Endothelial cell of umbilical vein (primary cell): ENCODE measurements around the gene VIPR2. TPM values are rescaled to one million over a fixed set of nuclear protein-coding genes. Genes with fewer than 3 reads are reported as not detected.

Source experiments
- BruUV-seq: library from RNA; stranded (reverse); fragments of 400-500 nt; replicated peaks from 2 replicates; lab custom pipeline; 2021; lab: Mats Ljungman, UMichigan
- CTCF ChIA-PET: fragments of 300-600, 350-600 bp; sonication (Branson Sonifier 250); formaldehyde crosslinking; loops from one replicate; lab custom pipeline; 2021; ENCODE audit warnings: antibody characterized with exemption, inconsistent platforms; lab: Charles Lee
- POLR2A ChIA-PET: fragments of 300-600, 350-600 bp; sonication (Branson Sonifier 250); formaldehyde crosslinking; loops from one replicate; lab custom pipeline; 2021; ENCODE audit warnings: antibody characterized with exemption, inconsistent platforms; lab: Charles Lee
- DNase-seq: peaks from one replicate; pipeline ENCODE4 v3.0.0-alpha.2; 2011; ENCODE audit warnings: low read depth, low spot score
- FAIRE-seq: peaks from 2 replicates; lab custom pipeline; 2011; peaks lifted over from hg19 to GRCh38; lab: Jason Lieb, UNC
- H2AFZ ChIP-seq: 2 replicates; pipeline ENCODE4 v1.6.0; 2012; ENCODE audit warnings: low read depth, low read length, control low read depth, inconsistent platforms
- H3K27ac ChIP-seq: 2 replicates; pipeline ENCODE4 v1.5.1; 2011; ENCODE audit warnings: low read depth, mild to moderate bottlenecking, control low read depth, low read length, moderate library complexity; ENCODE audit not compliant: insufficient read depth
- H3K27me3 ChIP-seq, 2 experiments: 2 replicates each; pipeline versions ENCODE4 v1.6.0 to v1.6.1; 2011; ENCODE audit warnings: low read length in 2 of 2, mixed read lengths in 1 of 2; ENCODE audit not compliant: control insufficient read depth in 2 of 2, insufficient read depth in 2 of 2
- H3K36me3 ChIP-seq, 2 experiments: 2 replicates in 1 of 2; 3 replicates in 1 of 2; pipeline ENCODE4 v1.5.1; 2011; ENCODE audit warnings: low read length in 2 of 2, mild to moderate bottlenecking in 1 of 2, moderate library complexity in 1 of 2; ENCODE audit not compliant: control insufficient read depth in 2 of 2, insufficient read depth in 2 of 2; ENCODE audit errors: extremely low read depth in 1 of 2
- H3K4me1 ChIP-seq: 3 replicates; pipeline ENCODE4 v1.5.1; 2011; ENCODE audit warnings: mild to moderate bottlenecking, low read length; ENCODE audit not compliant: control insufficient read depth, insufficient read depth; ENCODE audit errors: extremely low read depth
- H3K4me2 ChIP-seq: 2 replicates; pipeline ENCODE4 v1.6.1; 2011; ENCODE audit warnings: low read length, control low read depth, mixed read lengths; ENCODE audit not compliant: insufficient read depth
- H3K4me3 ChIP-seq, 3 experiments: fragments of 200-600 bp in 1 of 3; sonication (generic), shearing (Covaris generic) in 1 of 3; replicated peaks in 1 of 3; 2 replicates each; pipeline ENCODE4 v1.5.1; 2011 to 2016; ENCODE audit warnings: control low read depth in 3 of 3, low read length in 3 of 3, mild to moderate bottlenecking in 2 of 3, inconsistent platforms in 1 of 3, low read depth in 1 of 3, moderate library complexity in 1 of 3; ENCODE audit not compliant: insufficient read depth in 1 of 3
- H3K79me2 ChIP-seq: 2 replicates; pipeline ENCODE4 v1.6.0; 2012; ENCODE audit warnings: low read length, inconsistent platforms; ENCODE audit not compliant: control insufficient read depth, insufficient read depth
- H3K9ac ChIP-seq: replicated peaks from 2 replicates; pipeline ENCODE3; 2011; ENCODE audit warnings: low read length, control low read depth; ENCODE audit not compliant: insufficient read depth; ENCODE audit errors: extremely low read depth
- H3K9me1 ChIP-seq: replicated peaks from 3 replicates; pipeline ENCODE4 v1.6.0; 2011; ENCODE audit warnings: mild to moderate bottlenecking, low read length; ENCODE audit not compliant: control insufficient read depth, insufficient read depth; ENCODE audit errors: extremely low read depth
- H3K9me3 ChIP-seq: replicated peaks from 2 replicates; pipeline ENCODE4 v1.5.1; 2012; ENCODE audit warnings: low read length, inconsistent platforms; ENCODE audit not compliant: control insufficient read depth, insufficient read depth
- H4K20me1 ChIP-seq: replicated peaks from 2 replicates; pipeline ENCODE3; 2011; ENCODE audit warnings: mild to moderate bottlenecking, low read length; ENCODE audit not compliant: control insufficient read depth, insufficient read depth; ENCODE audit errors: extremely low read depth
- EZH2 ChIP-seq: IDR thresholded peaks from 2 replicates; pipeline ENCODE4 v1.6.1; 2012; ENCODE audit warnings: borderline replicate concordance, low read depth, mild to moderate bottlenecking, moderate library complexity, low read length, inconsistent platforms; ENCODE audit not compliant: severe bottlenecking
- FOS ChIP-seq: IDR thresholded peaks from 2 replicates; pipeline ENCODE4 v1.6.1; 2011; ENCODE audit warnings: mild to moderate bottlenecking, low read length, moderate library complexity, borderline replicate concordance; ENCODE audit not compliant: insufficient read depth
- GATA2 ChIP-seq: IDR thresholded peaks from 2 replicates; pipeline ENCODE4 v1.7.0; 2011; ENCODE audit warnings: low read depth, mild to moderate bottlenecking, moderate library complexity, mixed read lengths, low read length; ENCODE audit not compliant: insufficient read length, insufficient read depth
- JUN ChIP-seq: IDR thresholded peaks from 2 replicates; pipeline ENCODE4 v1.6.1; 2011; ENCODE audit warnings: borderline replicate concordance, low read depth; ENCODE audit not compliant: insufficient read length, insufficient read depth
- MYC ChIP-seq: IDR thresholded peaks from one replicate; pipeline ENCODE4 v1.6.1; 2011; ENCODE audit warnings: mild to moderate bottlenecking, low read depth, low read length
- POLR2A ChIP-seq: IDR thresholded peaks from 2 replicates; pipeline ENCODE4 v1.6.1; 2012; ENCODE audit warnings: low read depth, mild to moderate bottlenecking, control low read depth, low read length
- POLR2AphosphoS5 ChIP-seq: IDR thresholded peaks from 2 replicates; pipeline ENCODE4 v1.6.1; 2012; ENCODE audit warnings: low read depth, mild to moderate bottlenecking, control low read depth, low read length, moderate library complexity; ENCODE audit not compliant: insufficient read depth
- dilution Hi-C: fragments of 300-500 bp; cut with MboI; formaldehyde crosslinking; loops from one replicate; pipeline ENCODE4 v1.15.0; 2019; ENCODE audit warnings: low sequenced_read_pairs; ENCODE audit not compliant: extremely low pct_ligation_motif_present
- intact Hi-C: fragments of 100-400 bp; cut with micrococcal nuclease; formaldehyde crosslinking; loops from one replicate; pipeline ENCODE4 v1.10.0; 2022
- polyA plus RNA-seq, 4 experiments: library from polyadenylated mRNA; depleted of rRNA in 3 of 4; stranded (reverse) in 3 of 4; unstranded in 1 of 4; fragments of >200 nt; gene quantifications; 2 replicates each; pipeline versions ENCODE4 v1.2.1 to v1.2.3, GENCODE V29; 2011 to 2012; ENCODE audit warnings: missing spikeins in 1 of 4
- total RNA-seq: library from RNA; stranded (reverse); gene quantifications from 2 replicates; pipeline ENCODE4 v1.2.3, GENCODE V29; 2021
- TF ChIP-seq, protein P1 (sequence below): IDR thresholded peaks from 2 replicates; pipeline ENCODE4 v1.6.1; 2011; ENCODE audit not compliant: insufficient read depth, insufficient read length
- TF ChIP-seq, protein P2 (sequence below), 2 donors: IDR thresholded peaks; 1 replicate in 1 of 2; 2 replicates in 1 of 2; pipeline ENCODE4 v1.5.1; 2011; ENCODE audit warnings: low read length in 2 of 2, mild to moderate bottlenecking in 2 of 2, moderate library complexity in 2 of 2, control low read depth in 1 of 2, inconsistent platforms in 1 of 2, low read depth in 1 of 2; ENCODE audit not compliant: insufficient read depth in 1 of 2; ENCODE audit errors: extremely low read depth in 1 of 2

Gene VIPR2
- total and polyA plus RNA-seq, 2 donors (not counting 3 experiments of a cell fraction or from before 2014, with no cell fraction given) = not detected

DNA sequence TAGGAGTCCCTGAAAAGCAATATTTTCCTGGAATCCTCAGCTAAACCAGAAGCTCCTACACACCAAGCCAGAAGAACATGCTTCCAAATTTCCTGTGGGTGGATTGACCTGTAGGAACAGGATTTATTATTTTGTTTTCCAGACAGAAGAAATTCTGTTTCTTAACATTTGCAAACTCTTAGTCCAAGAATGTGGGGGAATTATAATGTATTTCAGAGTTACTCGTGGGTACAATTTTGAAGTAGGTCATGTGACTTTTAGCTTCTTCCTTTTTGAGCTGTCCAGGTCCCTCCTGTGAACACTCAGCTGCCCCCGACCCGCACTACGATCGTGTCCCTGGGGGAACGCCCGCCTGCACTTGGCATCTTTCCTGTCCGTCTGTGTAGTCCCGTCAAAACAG is 27.7 kb upstream of the VIPR2 start:
- peaks cover 1% of the 10 kb centered on the region for H3K4me1 ChIP-seq
- ChIA-PET CTCF (no interaction called here), POLR2A (no interaction called here)
- no peak overlapping the region for H2AFZ ChIP-seq
- no peak overlapping the region for H3K4me3 ChIP-seq
- H4K20me1 ChIP-seq = no peaks in the 10 kb centered on the region
- no peak for DNase-seq
- no peak overlapping the region for H3K27ac ChIP-seq
- no peaks in the 10 kb centered on the region for H3K9me1 ChIP-seq
- H3K9ac ChIP-seq = no peak overlapping the region
- intact Hi-C loops = no loop called here
- no peaks in the 10 kb centered on the region for H3K9me3 ChIP-seq
- no peaks in the 10 kb centered on the region for H3K27me3 ChIP-seq
- no peaks in the 10 kb centered on the region for H3K79me2 ChIP-seq
- H3K4me2 ChIP-seq = no peak overlapping the region
- H3K36me3 ChIP-seq = no peaks in the 10 kb centered on the region
- dilution Hi-C loops = no loop called here
- FAIRE-seq = no peak
- no TSS peak for BruUV-seq
- TF ChIP-seq MYC (no peak), FOS (no peak), POLR2A (no peak), GATA2 (no peak), POLR2AphosphoS5 (no peak), EZH2 (no peak), JUN (no peak)
- TF ChIP-seq, protein P1, sequence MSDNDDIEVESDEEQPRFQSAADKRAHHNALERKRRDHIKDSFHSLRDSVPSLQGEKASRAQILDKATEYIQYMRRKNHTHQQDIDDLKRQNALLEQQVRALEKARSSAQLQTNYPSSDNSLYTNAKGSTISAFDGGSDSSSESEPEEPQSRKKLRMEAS = no peak
- TF ChIP-seq, protein P2, sequence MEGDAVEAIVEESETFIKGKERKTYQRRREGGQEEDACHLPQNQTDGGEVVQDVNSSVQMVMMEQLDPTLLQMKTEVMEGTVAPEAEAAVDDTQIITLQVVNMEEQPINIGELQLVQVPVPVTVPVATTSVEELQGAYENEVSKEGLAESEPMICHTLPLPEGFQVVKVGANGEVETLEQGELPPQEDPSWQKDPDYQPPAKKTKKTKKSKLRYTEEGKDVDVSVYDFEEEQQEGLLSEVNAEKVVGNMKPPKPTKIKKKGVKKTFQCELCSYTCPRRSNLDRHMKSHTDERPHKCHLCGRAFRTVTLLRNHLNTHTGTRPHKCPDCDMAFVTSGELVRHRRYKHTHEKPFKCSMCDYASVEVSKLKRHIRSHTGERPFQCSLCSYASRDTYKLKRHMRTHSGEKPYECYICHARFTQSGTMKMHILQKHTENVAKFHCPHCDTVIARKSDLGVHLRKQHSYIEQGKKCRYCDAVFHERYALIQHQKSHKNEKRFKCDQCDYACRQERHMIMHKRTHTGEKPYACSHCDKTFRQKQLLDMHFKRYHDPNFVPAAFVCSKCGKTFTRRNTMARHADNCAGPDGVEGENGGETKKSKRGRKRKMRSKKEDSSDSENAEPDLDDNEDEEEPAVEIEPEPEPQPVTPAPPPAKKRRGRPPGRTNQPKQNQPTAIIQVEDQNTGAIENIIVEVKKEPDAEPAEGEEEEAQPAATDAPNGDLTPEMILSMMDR (IDR thresholded peaks at IDR 0.05; ENCODE audit: extremely low read depth in 1 of 2, insufficient read depth in 1 of 2, low read depth in 1 of 2, low read length in 2 of 2) = no peak
